ENCODE measurements around the gene ARCN1. TPM values are rescaled to one million over a fixed set of nuclear protein-coding genes. Genes with fewer than 3 reads are reported as not detected.
A peak's percentile ranks its signal among the peaks of the same experiment; 100 is the strongest.

ARCN1 gene
- polyA plus RNA-seq, 2 of the 4 experiments (the other 2 are of a cell fraction): 88.7 to 150 TPM

- DNase-seq (ENCODE audit: low read depth in 1 of 2, low spot score in 1 of 2) (peak; percentile 38 to 74), ATAC-seq (peak; percentile 81 to 84), FAIRE-seq (no peak)
- peaks cover 76% of the 10 kb centered on the region for H3K4me1 ChIP-seq
- ChIA-PET POLR2A (interaction anchor here (0.5 to 2.0 kb wide), 3 partner anchors 13 to 411 kb away, joined by 3 to 14 read pairs (median 4); partner anchors contain the start of gene PHLDB1), CTCF (interaction anchor here (0.7 to 20.3 kb wide), 6 partner anchors 10 to 334 kb away, joined by 3 to 224 read pairs (median 4); partner anchors contain the start of gene PHLDB1)
- peak overlapping the region; percentile 69 to 92 for H3K27ac ChIP-seq
- H3K4me2 ChIP-seq: peak overlapping the region; percentile 48
- H3K4me3 ChIP-seq: no peak overlapping the region
- 0 out of 2 replicates have a peak, but pooled peaks have one; percentile 35 for TF ChIP-seq USF2 (IDR thresholded peaks at IDR 0.05)
- TF ChIP-seq JUN (IDR thresholded peaks at IDR 0.05): 0 out of 5 replicates have a peak, but pooled peaks of 1 of the 2 experiments have one; percentile 30
- TF ChIP-seq MAX (IDR thresholded peaks at IDR 0.05): peak; percentile 61
- no peak for TF ChIP-seq HOXA7 (CRISPR knock-in tag; IDR thresholded peaks at IDR 0.05)
- no peak for TF ChIP-seq HOXB5 (CRISPR knock-in tag; IDR thresholded peaks at IDR 0.05)
- no peaks in the 10 kb centered on the region for H3K9me3 ChIP-seq
- WGBS (ENCODE audit: missing lambda C conversion rate): 30% methylated on average over 8 of the region's 9 CpGs
Measured at GRCh38 chr11:118622376-118623268, 50.4 kb downstream of the ARCN1 start.

GRCh38 chr11:118623269-118623655, 51.1 kb downstream of the ARCN1 start:
- FAIRE-seq: no peak
- no peak; a peak in 1 of 6 replicates for ATAC-seq
- CTCF ChIA-PET: interaction anchor here (0.9 to 20.3 kb wide), 3 partner anchors 9 to 36 kb away, joined by 3 to 224 read pairs (median 9); partner anchors contain the start of gene PHLDB1
- H3K9me3 ChIP-seq: no peaks in the 10 kb centered on the region
- H3K27ac ChIP-seq: peak overlapping the region; percentile 69 to 92
- WGBS (ENCODE audit: missing lambda C conversion rate): 33% methylated on average over 3 of the region's 4 CpGs
- H3K4me3 ChIP-seq: no peak overlapping the region
- H3K4me2 ChIP-seq: peak overlapping the region; percentile 48
- DNase-seq (ENCODE audit: low read depth in 1 of 2, low spot score in 1 of 2): peak in 1 of 2 experiments; percentile 32
- POLR2A ChIA-PET: interaction anchor here (0.5 to 2.0 kb wide), 3 partner anchors 13 to 410 kb away, joined by 3 to 14 read pairs (median 4); partner anchors contain the start of gene PHLDB1
- 0 out of 5 replicates have a peak, but pooled peaks of 1 of the 2 experiments have one; percentile 2 for TF ChIP-seq JUN (IDR thresholded peaks at IDR 0.05)
- no peak for TF ChIP-seq SREBF2 (IDR thresholded peaks at IDR 0.05)
- no peak for TF ChIP-seq CBX8 (IDR thresholded peaks at IDR 0.05)
- TF ChIP-seq BCL3 (IDR thresholded peaks at IDR 0.05): no peak
- no peak for TF ChIP-seq CTCF (IDR thresholded peaks at IDR 0.05)
- no peak for TF ChIP-seq NPAS2 (CRISPR knock-in tag; IDR thresholded peaks at IDR 0.05; ENCODE audit: borderline replicate concordance)
- no peak for TF ChIP-seq TFCP2L1 (CRISPR knock-in tag; IDR thresholded peaks at IDR 0.05)
- TF ChIP-seq HOXB5 (CRISPR knock-in tag; IDR thresholded peaks at IDR 0.05): no peak
- peaks cover 70% of the 10 kb centered on the region for H3K4me1 ChIP-seq

- 67% methylated on average over 2 of the region's 6 CpGs for WGBS (ENCODE audit: missing lambda C conversion rate)
- FAIRE-seq (no peak), ATAC-seq (no peak), DNase-seq (ENCODE audit: low read depth in 1 of 2, low spot score in 1 of 2) (no peak)
- Histone ChIP-seq H3K4me1 (peaks cover 51% of the 10 kb centered on the region), H3K27ac (peak overlapping the region in 1 of 2 experiments; percentile 92; a peak in 1 of 6 replicates), H3K4me2 (0 out of 3 replicates have a peak overlapping the region, but pooled peaks have one; percentile 16), H3K4me3 (no peak overlapping the region), H3K9me3 (no peaks in the 10 kb centered on the region)
- ChIA-PET CTCF (interaction anchor here (0.6 to 20.3 kb wide), 3 partner anchors 14 to 30 kb away, joined by 3 to 224 read pairs (median 9); partner anchors contain the start of gene PHLDB1), POLR2A (no interaction called here)
- no peak for TF ChIP-seq PHF8 (IDR thresholded peaks at IDR 0.05; ENCODE audit: borderline replicate concordance, low read depth)
- no peak for TF ChIP-seq HMGXB4 (CRISPR knock-in tag; IDR thresholded peaks at IDR 0.05; ENCODE audit: borderline replicate concordance)
- TF ChIP-seq POLR2A (IDR thresholded peaks at IDR 0.05; ENCODE audit: low read length): no peak
- TF ChIP-seq ESRRA (IDR thresholded peaks at IDR 0.05; ENCODE audit: borderline replicate concordance, low read length): no peak
- no peak for TF ChIP-seq CTCF (IDR thresholded peaks at IDR 0.05)
- no peak for TF ChIP-seq CHD2 (IDR thresholded peaks at IDR 0.05; ENCODE audit: low read length, partially characterized antibody)
- no peak for TF ChIP-seq HOXB5 (CRISPR knock-in tag; IDR thresholded peaks at IDR 0.05)
- TF ChIP-seq RNF2 (IDR thresholded peaks at IDR 0.05; ENCODE audit: borderline replicate concordance, low read depth): no peak
- no peak for TF ChIP-seq HES2 (IDR thresholded peaks at IDR 0.05)
Measured at GRCh38 chr11:118625036-118625690, 53.0 kb downstream of the ARCN1 start.
